Keratinocyte (primary cell): Measurements from ENCODE around the gene FANCC.
"Not testable (repeated sequence)": the region's sequence is repeated elsewhere in the genome, so short reads cannot be mapped to it uniquely, and the experiment has no call there.

Experiments used
- EZH2 ChIP-seq: IDR thresholded peaks from one replicate; pipeline ENCODE4 v1.6.1; 2012; ENCODE audit warnings: inconsistent platforms, mild to moderate bottlenecking, low read length, moderate library complexity
- TF ChIP-seq, protein P1 (sequence below), 3 experiments: IDR thresholded peaks in 1 of 3; conservative IDR thresholded peaks in 1 of 3; optimal IDR thresholded peaks in 1 of 3; 2 replicates in 2 of 3; 3 replicates in 1 of 3; pipeline versions ENCODE3 to v1.5.1; 2011; ENCODE audit warnings: low read length in 3 of 3, mild to moderate bottlenecking in 3 of 3, moderate library complexity in 2 of 3, control low read depth in 1 of 3, inconsistent platforms in 1 of 3; ENCODE audit not compliant: insufficient read depth in 2 of 3; ENCODE audit errors: extremely low read depth in 1 of 3

- not testable (repeated sequence) for TF ChIP-seq EZH2
- TF ChIP-seq, protein P1, sequence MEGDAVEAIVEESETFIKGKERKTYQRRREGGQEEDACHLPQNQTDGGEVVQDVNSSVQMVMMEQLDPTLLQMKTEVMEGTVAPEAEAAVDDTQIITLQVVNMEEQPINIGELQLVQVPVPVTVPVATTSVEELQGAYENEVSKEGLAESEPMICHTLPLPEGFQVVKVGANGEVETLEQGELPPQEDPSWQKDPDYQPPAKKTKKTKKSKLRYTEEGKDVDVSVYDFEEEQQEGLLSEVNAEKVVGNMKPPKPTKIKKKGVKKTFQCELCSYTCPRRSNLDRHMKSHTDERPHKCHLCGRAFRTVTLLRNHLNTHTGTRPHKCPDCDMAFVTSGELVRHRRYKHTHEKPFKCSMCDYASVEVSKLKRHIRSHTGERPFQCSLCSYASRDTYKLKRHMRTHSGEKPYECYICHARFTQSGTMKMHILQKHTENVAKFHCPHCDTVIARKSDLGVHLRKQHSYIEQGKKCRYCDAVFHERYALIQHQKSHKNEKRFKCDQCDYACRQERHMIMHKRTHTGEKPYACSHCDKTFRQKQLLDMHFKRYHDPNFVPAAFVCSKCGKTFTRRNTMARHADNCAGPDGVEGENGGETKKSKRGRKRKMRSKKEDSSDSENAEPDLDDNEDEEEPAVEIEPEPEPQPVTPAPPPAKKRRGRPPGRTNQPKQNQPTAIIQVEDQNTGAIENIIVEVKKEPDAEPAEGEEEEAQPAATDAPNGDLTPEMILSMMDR (optimal IDR thresholded peaks at IDR 0.05 in 1 of 3, IDR thresholded peaks at IDR 0.05 in 1 of 3, conservative IDR thresholded peaks at IDR 0.05 in 1 of 3; ENCODE audit: extremely low read depth in 1 of 3, insufficient read depth in 2 of 3, low read length in 3 of 3), result not testable (repeated sequence)
Measured at GRCh38 chr9:95269803-95270773, 47.4 kb downstream of the FANCC start.
